ENCODE measurements around the gene GPR39.

The GPR39 gene

GRCh38 chr2:132641819-132642218 is 225.2 kb downstream of the GPR39 start:
- Histone ChIP-seq H2AFZ (ENCODE audit: low read depth, low read length, severe bottlenecking) (no peak overlapping the region), H3K9me2 (replicated peaks; ENCODE audit: insufficient read depth, low read length) (no peaks in the 10 kb centered on the region), H3K4me2 (ENCODE audit: low read depth, low read length, poor library complexity, severe bottlenecking) (no peak overlapping the region), H3K79me2 (ENCODE audit: insufficient read depth, low read length) (no peaks in the 10 kb centered on the region), H3K9ac (ENCODE audit: low read length) (no peak overlapping the region), H3K4me3 (ENCODE audit: insufficient read depth, low read length, poor library complexity, severe bottlenecking) (no peak overlapping the region), H4K20me1 (ENCODE audit: low read depth, low read length) (no peaks in the 10 kb centered on the region), H3K27ac (ENCODE audit: low read depth, low read length) (no peak overlapping the region), H3K27me3 (ENCODE audit: low read length) (no peaks in the 10 kb centered on the region; the same call in 1 of the 2 replicates), H3K9me3 (ENCODE audit: insufficient read depth, low read length) (no peaks in the 10 kb centered on the region), H3F3A (ENCODE audit: insufficient read depth) (no peaks in the 10 kb centered on the region), H3K36me3 (ENCODE audit: low read length) (no peaks in the 10 kb centered on the region)
- no peak for TF ChIP-seq EZH2phosphoT487 (conservative IDR thresholded peaks at IDR 0.05; ENCODE audit: low read length)
- no peak for TF ChIP-seq CTCF (IDR thresholded peaks at IDR 0.05; ENCODE audit: insufficient read depth, low read length, poor library complexity, severe bottlenecking)

GRCh38 chr2:132642415-132642814 is 225.8 kb downstream of the GPR39 start:
- no peaks in the 10 kb centered on the region for H3K36me3 ChIP-seq (ENCODE audit: low read length)
- H3K79me2 ChIP-seq (ENCODE audit: insufficient read depth, low read length): no peaks in the 10 kb centered on the region
- H3K27ac ChIP-seq (ENCODE audit: low read depth, low read length): no peak overlapping the region
- no peaks in the 10 kb centered on the region for H3K9me3 ChIP-seq (ENCODE audit: insufficient read depth, low read length)
- H3K9ac ChIP-seq (ENCODE audit: low read length): no peak overlapping the region
- H4K20me1 ChIP-seq (ENCODE audit: low read depth, low read length): no peaks in the 10 kb centered on the region
- TF ChIP-seq EZH2phosphoT487 (conservative IDR thresholded peaks at IDR 0.05; ENCODE audit: low read length) (no peak), CTCF (IDR thresholded peaks at IDR 0.05; ENCODE audit: insufficient read depth, low read length, poor library complexity, severe bottlenecking) (no peak)
- H3F3A ChIP-seq (ENCODE audit: insufficient read depth): no peaks in the 10 kb centered on the region
- no peak overlapping the region for H3K4me2 ChIP-seq (ENCODE audit: low read depth, low read length, poor library complexity, severe bottlenecking)
- H3K4me3 ChIP-seq (ENCODE audit: insufficient read depth, low read length, poor library complexity, severe bottlenecking): no peak overlapping the region
- H3K27me3 ChIP-seq (ENCODE audit: low read length): no peaks in the 10 kb centered on the region; the same call in 1 of the 2 replicates
- no peak overlapping the region for H2AFZ ChIP-seq (ENCODE audit: low read depth, low read length, severe bottlenecking)
- no peaks in the 10 kb centered on the region for H3K9me2 ChIP-seq (replicated peaks; ENCODE audit: insufficient read depth, low read length)

- Histone ChIP-seq H3K4me3 (ENCODE audit: insufficient read depth, low read length, poor library complexity, severe bottlenecking) (no peak overlapping the region), H3K9me3 (ENCODE audit: insufficient read depth, low read length) (no peaks in the 10 kb centered on the region), H3K27me3 (ENCODE audit: low read length) (no peaks in the 10 kb centered on the region), H4K20me1 (ENCODE audit: low read depth, low read length) (no peaks in the 10 kb centered on the region), H3K9me2 (replicated peaks; ENCODE audit: insufficient read depth, low read length) (no peaks in the 10 kb centered on the region), H3K27ac (ENCODE audit: low read depth, low read length) (no peak overlapping the region), H3K4me2 (ENCODE audit: low read depth, low read length, poor library complexity, severe bottlenecking) (no peak overlapping the region), H3K36me3 (ENCODE audit: low read length) (no peaks in the 10 kb centered on the region), H3K79me2 (ENCODE audit: insufficient read depth, low read length) (no peaks in the 10 kb centered on the region), H3F3A (ENCODE audit: insufficient read depth) (no peaks in the 10 kb centered on the region), H3K9ac (ENCODE audit: low read length) (no peak overlapping the region), H2AFZ (ENCODE audit: low read depth, low read length, severe bottlenecking) (no peak overlapping the region)
- TF ChIP-seq EZH2phosphoT487 (conservative IDR thresholded peaks at IDR 0.05; ENCODE audit: low read length) (no peak), CTCF (IDR thresholded peaks at IDR 0.05; ENCODE audit: insufficient read depth, low read length, poor library complexity, severe bottlenecking) (no peak)
Measured at GRCh38 chr2:132645176-132645575, 228.6 kb downstream of the GPR39 start.
